ENCODE data around the gene BRD9.

- no peak for TF ChIP-seq CTCF (IDR thresholded peaks at IDR 0.05; ENCODE audit: insufficient read depth, low read length)
- TF ChIP-seq GABPA (IDR thresholded peaks at IDR 0.05; ENCODE audit: low read depth) = no peak
- no peak for TF ChIP-seq REST (IDR thresholded peaks at IDR 0.05; ENCODE audit: insufficient replicate concordance, low read depth)
Observed at GRCh38 chr5:852018-852417, 40.6 kb downstream of the BRD9 start.

Data from HL-60 (cell line).